H1 (cell line): ENCODE measurements around the gene PTPRG. TPM values are rescaled to one million over a fixed set of nuclear protein-coding genes. Genes with fewer than 3 reads are reported as not detected.

Experiments used
- ATF3 ChIP-seq: IDR thresholded peaks from 2 replicates; pipeline ENCODE4 v1.6.1; 2011; ENCODE audit warnings: low read depth, mild to moderate bottlenecking, low read length; ENCODE audit not compliant: insufficient read depth
- KDM4A ChIP-seq: IDR thresholded peaks from one replicate; pipeline ENCODE4 v1.7.1; 2012; ENCODE audit warnings: low read depth, mild to moderate bottlenecking, moderate library complexity, low read length, inconsistent platforms; ENCODE audit not compliant: severe bottlenecking
- RBBP5 ChIP-seq: IDR thresholded peaks from 2 replicates; pipeline ENCODE4 v1.7.1; 2012; ENCODE audit warnings: low read depth, mild to moderate bottlenecking, inconsistent platforms, low read length, moderate library complexity, borderline replicate concordance
- RXRA ChIP-seq: IDR thresholded peaks from 2 replicates; pipeline ENCODE4 v1.6.1; 2011; ENCODE audit warnings: low read depth, mild to moderate bottlenecking, low read length, moderate library complexity; ENCODE audit not compliant: insufficient read depth
- ZNF274 ChIP-seq: IDR thresholded peaks from 2 replicates; pipeline ENCODE4 v1.7.0; 2012; ENCODE audit warnings: low read length, borderline replicate concordance; ENCODE audit errors: extremely low read depth
- polyA plus RNA-seq, 7 experiments: library from polyadenylated mRNA; depleted of rRNA in 3 of 7; stranded (reverse) in 5 of 7; unstranded in 2 of 7; fragments of >200 nt in 5 of 7; fragments of 200-250 nt in 2 of 7; gene quantifications; 1 replicate in 5 of 7; 2 replicates in 1 of 7; 4 replicates in 1 of 7; pipeline versions ENCODE4 v1.2.1 to v1.2.3, GENCODE V29; 2011 to 2013; ENCODE audit warnings: missing spikeins in 2 of 7, mixed read lengths in 2 of 7
- total RNA-seq: library from RNA; stranded (reverse); fragmentation: NEBNext Ultra II Directional; extraction: Animal tissue kit (Norgen Biotek cat#: 25700); gene quantifications from 2 replicates; pipeline ENCODE4 v1.2.1, GENCODE V29; 2021

Gene PTPRG
- total and polyA plus RNA-seq, 2 of the 8 experiments (the other 6 are each of a cell fraction or from before 2014, with no cell fraction given): 23.3 to 96.2 TPM

GRCh38 chr3:61668317-61668864, 107.0 kb downstream of the PTPRG start (continued):
- TF ChIP-seq RBBP5: no peak
- TF ChIP-seq ATF3: no peak
- no peak for TF ChIP-seq RXRA
- no peak for TF ChIP-seq ZNF274
- TF ChIP-seq KDM4A: no peak
